HEK293 (cell line): ENCODE measurements around the gene FLOT2.

Source experiments
- CTCF ChIA-PET: fragments of 350-600 bp; formaldehyde crosslinking; extraction: SDS; loops from one replicate; lab custom pipeline; 2021; ENCODE audit warnings: antibody characterized with exemption; lab: Yijun Ruan, JAX
- POLR2A ChIA-PET: fragments of 300-600 bp; formaldehyde crosslinking; extraction: SDS; loops from one replicate; lab custom pipeline; 2020; ENCODE audit warnings: antibody characterized with exemption, inconsistent platforms; lab: Yijun Ruan, JAX
- H3K27ac ChIP-seq: fragments of 200-500 bp; sonication (Bioruptor generic); 2 replicates; pipeline ENCODE4 v1.5.1; 2014; ENCODE audit warnings: low read depth, low read length, control low read depth, inconsistent platforms; ENCODE audit errors: extremely low read depth
- H3K36me3 ChIP-seq, 2 experiments: fragments of 200-500 bp in 1 of 2; sonication (Bioruptor generic) in 1 of 2; 1 replicate in 1 of 2; 2 replicates in 1 of 2; pipeline ENCODE4 v1.5.1; 2014 to 2017; ENCODE audit warnings: inconsistent platforms in 2 of 2, low read length in 2 of 2; ENCODE audit not compliant: control insufficient read depth in 2 of 2, insufficient read depth in 1 of 2
- H3K4me1 ChIP-seq: fragments of 200-500 bp; sonication (Bioruptor generic); 2 replicates; pipeline ENCODE4 v1.5.1; 2014; ENCODE audit warnings: mild to moderate bottlenecking, low read length, inconsistent platforms; ENCODE audit not compliant: control insufficient read depth, insufficient read depth
- H3K4me3 ChIP-seq: 2 replicates; pipeline ENCODE4 v1.5.1; 2011; ENCODE audit warnings: low read depth, mild to moderate bottlenecking, control low read depth, low read length, moderate library complexity
- H3K9me3 ChIP-seq: fragments of 200-500 bp; sonication (Bioruptor generic); 2 replicates; pipeline ENCODE4 v1.5.1; 2014; ENCODE audit warnings: low read depth, low read length, inconsistent platforms; ENCODE audit not compliant: control insufficient read depth, insufficient read depth
- EGR2 ChIP-seq: fragments of 450-650 bp; formaldehyde crosslinking; IDR thresholded peaks from 2 replicates; pipeline ENCODE4 v1.5.1; 2016; ENCODE audit warnings: low read depth, missing biosample characterization, missing genetic modification characterization
- PRDM2 ChIP-seq: fragments of 450-650 bp; formaldehyde crosslinking; IDR thresholded peaks from 2 replicates; pipeline ENCODE4 v1.5.1; 2016; ENCODE audit warnings: missing biosample characterization, missing genetic modification characterization, borderline replicate concordance
- SALL2 ChIP-seq: fragments of 450-650 bp; formaldehyde crosslinking; IDR thresholded peaks from 2 replicates; pipeline ENCODE4 v1.5.0; 2017; ENCODE audit warnings: missing biosample characterization, mild to moderate bottlenecking, missing genetic modification characterization, borderline replicate concordance
- SP2 ChIP-seq: fragments of 450-650 bp; formaldehyde crosslinking; IDR thresholded peaks from 2 replicates; pipeline ENCODE4 v1.5.1; 2016; ENCODE audit warnings: missing biosample characterization, missing genetic modification characterization
- ZBTB17 ChIP-seq: fragments of 450-650 bp; formaldehyde crosslinking; IDR thresholded peaks from 2 replicates; pipeline ENCODE4 v1.5.1; 2016; ENCODE audit warnings: missing biosample characterization, missing genetic modification characterization
- ZFHX2 ChIP-seq: fragments of 450-650 bp; formaldehyde crosslinking; conservative IDR thresholded peaks from 2 replicates; pipeline ENCODE4 v1.5.1; 2016; ENCODE audit warnings: missing biosample characterization, missing genetic modification characterization
- ZNF423 ChIP-seq: fragments of 450-650 bp; formaldehyde crosslinking; IDR thresholded peaks from 2 replicates; pipeline ENCODE4 v1.5.1; 2016; ENCODE audit warnings: missing biosample characterization, missing genetic modification characterization
- ZNF514 ChIP-seq: fragments of 450-650 bp; formaldehyde crosslinking; IDR thresholded peaks from 2 replicates; pipeline ENCODE4 v1.5.1; 2016; ENCODE audit warnings: missing biosample characterization, missing genetic modification characterization
- ZNF530 ChIP-seq: fragments of 450-650 bp; formaldehyde crosslinking; IDR thresholded peaks from 2 replicates; pipeline ENCODE4 v1.5.1; 2016; ENCODE audit warnings: low read depth, missing biosample characterization, missing genetic modification characterization
- ZNF600 ChIP-seq: fragments of 450-650 bp; formaldehyde crosslinking; IDR thresholded peaks from 2 replicates; pipeline ENCODE4 v1.5.1; 2016; ENCODE audit warnings: missing biosample characterization, missing genetic modification characterization
- ZNF707 ChIP-seq: fragments of 450-650 bp; formaldehyde crosslinking; IDR thresholded peaks from 2 replicates; pipeline ENCODE4 v1.5.1; 2016; ENCODE audit warnings: missing biosample characterization, missing genetic modification characterization
- ZNF792 ChIP-seq: fragments of 450-650 bp; formaldehyde crosslinking; IDR thresholded peaks from 2 replicates; pipeline ENCODE4 v1.5.1; 2016; ENCODE audit warnings: missing biosample characterization, missing genetic modification characterization
- ZNF837 ChIP-seq: fragments of 450-650 bp; formaldehyde crosslinking; IDR thresholded peaks from 2 replicates; pipeline ENCODE4 v1.5.1; 2016; ENCODE audit warnings: missing biosample characterization, missing genetic modification characterization
- ZNF843 ChIP-seq: fragments of 450-650 bp; formaldehyde crosslinking; IDR thresholded peaks from 2 replicates; pipeline ENCODE4 v1.5.1; 2016; ENCODE audit warnings: missing biosample characterization, missing genetic modification characterization

FLOT2 gene

GRCh38 chr17:28885951-28886350 is 11.6 kb downstream of the FLOT2 start (continued):
- TF ChIP-seq ZNF423 (tag by site-specific recombination) (no peak), SALL2 (tag by site-specific recombination) (no peak)
- TF ChIP-seq, all 188 proteins: peak for 0

GRCh38 chr17:28885363-28885762 is 12.2 kb downstream of the FLOT2 start:
- H3K27ac ChIP-seq = 0 out of 2 replicates have a peak overlapping the region, but pooled peaks have one; percentile 14
- TF ChIP-seq ZNF837 (tag by site-specific recombination) = no peak
- TF ChIP-seq, all 188 proteins: peak for 0
- H3K36me3 ChIP-seq = peaks cover 4 to 75% of the 10 kb centered on the region in 2 experiments; a peak in 2 of 3 replicates
- H3K4me3 ChIP-seq = no peak overlapping the region
- no peaks in the 10 kb centered on the region for H3K4me1 ChIP-seq
- ChIA-PET POLR2A (interaction anchor here (1.0 kb wide), 1 partner anchor 11 kb away, joined by 3 read pairs; no protein-coding TSS in a partner anchor), CTCF (no interaction called here)
- H3K9me3 ChIP-seq = no peaks in the 10 kb centered on the region

GRCh38 chr17:28883967-28884702 is 13.4 kb downstream of the FLOT2 start:
- Histone ChIP-seq H3K36me3 (peaks cover 8 to 87% of the 10 kb centered on the region in 2 experiments; a peak in 2 of 3 replicates), H3K27ac (no peak overlapping the region), H3K4me1 (no peaks in the 10 kb centered on the region), H3K9me3 (no peaks in the 10 kb centered on the region), H3K4me3 (no peak overlapping the region)
- ChIA-PET CTCF (interaction anchor here (0.7 kb wide), 2 partner anchors 27 to 258 kb away, joined by 4 read pairs; no protein-coding TSS in a partner anchor), POLR2A (interaction anchor here (0.5 kb wide), 1 partner anchor 72 kb away, joined by 3 read pairs; no protein-coding TSS in a partner anchor)
- TF ChIP-seq ZNF514 = no peak
- no peak for TF ChIP-seq ZNF707 (tag by site-specific recombination)
- TF ChIP-seq ZNF530 (tag by site-specific recombination) = no peak
- peak; percentile 58 for TF ChIP-seq ZFHX2 (tag by site-specific recombination)
- TF ChIP-seq ZNF423 (tag by site-specific recombination) = peak; percentile 34; the same call in 1 of the 2 replicates
- TF ChIP-seq ZNF600 (tag by site-specific recombination) = 0 out of 2 replicates have a peak, but pooled peaks have one; percentile 2
- no peak for TF ChIP-seq SP2 (tag by site-specific recombination)
- TF ChIP-seq ZNF843 (tag by site-specific recombination) = no peak
- TF ChIP-seq EGR2 (tag by site-specific recombination) = peak; percentile 80
- no peak for TF ChIP-seq ZBTB17 (tag by site-specific recombination)
- TF ChIP-seq PRDM2 (tag by site-specific recombination) = no peak
- no peak for TF ChIP-seq ZNF792 (tag by site-specific recombination)
